C4-2B (cell line): ENCODE data around the gene OR2B2.

ENCODE experiments used
- ZFX ChIP-seq: fragments of 450-650 bp; IDR thresholded peaks from 2 replicates; pipeline ENCODE4 v1.6.1; 2017
- TF ChIP-seq, protein P1 (sequence below): fragments of 450-650 bp; conservative IDR thresholded peaks from 2 replicates; pipeline ENCODE4 v1.5.1; 2017; ENCODE audit warnings: mild to moderate bottlenecking

DNA sequence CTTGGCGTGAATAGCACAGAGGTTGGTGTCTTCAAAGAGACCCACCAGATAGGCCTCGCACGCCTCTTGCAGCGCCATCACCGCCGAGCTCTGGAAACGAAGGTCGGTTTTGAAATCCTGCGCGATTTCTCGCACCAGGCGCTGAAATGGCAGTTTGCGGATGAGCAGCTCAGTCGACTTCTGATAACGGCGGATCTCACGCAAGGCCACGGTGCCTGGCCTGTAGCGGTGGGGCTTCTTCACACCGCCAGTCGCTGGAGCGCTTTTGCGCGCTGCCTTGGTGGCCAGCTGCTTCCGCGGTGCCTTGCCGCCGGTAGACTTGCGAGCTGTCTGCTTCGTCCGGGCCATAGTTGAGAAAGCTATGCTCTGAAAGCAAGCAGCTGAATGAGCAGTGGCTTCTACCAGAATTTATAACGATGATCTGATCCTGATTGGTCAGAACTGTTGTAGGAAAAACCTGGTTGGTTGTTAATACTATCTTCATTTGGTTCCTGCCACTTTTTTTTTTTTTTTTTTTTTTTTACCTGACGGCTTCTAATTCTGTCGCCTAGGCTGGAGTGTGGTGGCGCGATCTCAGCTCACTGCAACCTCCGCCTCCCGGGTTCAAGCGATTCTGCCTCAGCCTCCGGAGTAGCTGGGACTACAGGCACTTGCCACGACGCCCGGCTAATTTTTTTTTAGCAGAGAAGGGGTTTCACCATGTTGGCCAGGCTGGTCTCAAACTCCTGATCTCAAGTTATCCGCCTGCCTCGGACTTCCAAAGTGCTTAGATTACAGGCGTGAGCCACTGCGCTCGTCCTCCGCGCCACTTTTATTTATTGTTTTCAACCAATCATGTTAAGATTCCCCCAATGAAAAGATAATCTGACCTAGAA lies 21.5 kb downstream of the OR2B2 start:
- TF ChIP-seq, protein P1, sequence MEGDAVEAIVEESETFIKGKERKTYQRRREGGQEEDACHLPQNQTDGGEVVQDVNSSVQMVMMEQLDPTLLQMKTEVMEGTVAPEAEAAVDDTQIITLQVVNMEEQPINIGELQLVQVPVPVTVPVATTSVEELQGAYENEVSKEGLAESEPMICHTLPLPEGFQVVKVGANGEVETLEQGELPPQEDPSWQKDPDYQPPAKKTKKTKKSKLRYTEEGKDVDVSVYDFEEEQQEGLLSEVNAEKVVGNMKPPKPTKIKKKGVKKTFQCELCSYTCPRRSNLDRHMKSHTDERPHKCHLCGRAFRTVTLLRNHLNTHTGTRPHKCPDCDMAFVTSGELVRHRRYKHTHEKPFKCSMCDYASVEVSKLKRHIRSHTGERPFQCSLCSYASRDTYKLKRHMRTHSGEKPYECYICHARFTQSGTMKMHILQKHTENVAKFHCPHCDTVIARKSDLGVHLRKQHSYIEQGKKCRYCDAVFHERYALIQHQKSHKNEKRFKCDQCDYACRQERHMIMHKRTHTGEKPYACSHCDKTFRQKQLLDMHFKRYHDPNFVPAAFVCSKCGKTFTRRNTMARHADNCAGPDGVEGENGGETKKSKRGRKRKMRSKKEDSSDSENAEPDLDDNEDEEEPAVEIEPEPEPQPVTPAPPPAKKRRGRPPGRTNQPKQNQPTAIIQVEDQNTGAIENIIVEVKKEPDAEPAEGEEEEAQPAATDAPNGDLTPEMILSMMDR = no peak
- TF ChIP-seq ZFX = no peak
